ENCODE data around the gene LIPK.

- no peak for TF ChIP-seq POLR2AphosphoS5 (IDR thresholded peaks at IDR 0.05; ENCODE audit: borderline replicate concordance, low read depth, low read length)
- TF ChIP-seq EZH2 (IDR thresholded peaks at IDR 0.05): no peak
- TF ChIP-seq FOXP2 (optimal IDR thresholded peaks at IDR 0.05; ENCODE audit: control extremely low read depth, extremely low read length, insufficient read depth): no peak
Observed at GRCh38 chr10:88742448-88742847, 36.4 kb downstream of the LIPK start.
